ENCODE results near the gene PHYHIPL. TPM values are rescaled to one million over a fixed set of nuclear protein-coding genes. Genes with fewer than 3 reads are reported as not detected.

The PHYHIPL gene
- total RNA-seq, 2 donors from 2014 or later, result 0.44 to 0.68 TPM

GRCh38 chr10:59270492-59270891 is 94.0 kb downstream of the PHYHIPL start:
- Mint-ChIP-seq H3K27me3 (ENCODE audit: insufficient read depth) (no peaks in the 10 kb centered on the region), H3K4me3 (no peak overlapping the region), H3K36me3 (ENCODE audit: low read depth) (no peaks in the 10 kb centered on the region), H3K9me3 (no peaks in the 10 kb centered on the region), H3K4me1 (no peaks in the 10 kb centered on the region), H3K27ac (no peak overlapping the region)
- no peaks in the 10 kb centered on the region for H3K4me1 ChIP-seq (ENCODE audit: control insufficient read depth, insufficient read depth, low read length)
- H3K9ac ChIP-seq (ENCODE audit: extremely low read depth, low read length, poor library complexity, severe bottlenecking), result no peak overlapping the region
- no peak for DNase-seq
- TF ChIP-seq CTCF (conservative IDR thresholded peaks at IDR 0.05), result no peak
- 94 to 95% methylated on average over 3 of the region's 3 CpGs for WGBS, 2 experiments (ENCODE audit: insufficient coverage in 1 of 2, insufficient read length in 1 of 2)
- no peaks in the 10 kb centered on the region for H3K9me3 ChIP-seq (ENCODE audit: control insufficient read depth, low read length)
- no peak overlapping the region for H3K4me3 ChIP-seq (ENCODE audit: low read length)
- H3K36me3 ChIP-seq (ENCODE audit: control insufficient read depth, insufficient read depth, low read length), result peaks cover 34% of the 10 kb centered on the region
- H3K27ac ChIP-seq (ENCODE audit: low read depth, low read length), result no peak overlapping the region
- H3K27me3 ChIP-seq (ENCODE audit: control insufficient read depth, insufficient read depth, low read length, poor library complexity, severe bottlenecking), result no peaks in the 10 kb centered on the region

- no peak overlapping the region for H3K4me3 Mint-ChIP-seq
- TF ChIP-seq CTCF (conservative IDR thresholded peaks at IDR 0.05), result no peak
These were observed 94.7 kb downstream of the PHYHIPL start for GRCh38 chr10:59271160-59271559.

GRCh38 chr10:59272061-59272460 is 95.6 kb downstream of the PHYHIPL start:
- Histone ChIP-seq H3K9ac (ENCODE audit: extremely low read depth, low read length, poor library complexity, severe bottlenecking) (no peak overlapping the region), H3K27me3 (ENCODE audit: control insufficient read depth, insufficient read depth, low read length, poor library complexity, severe bottlenecking) (no peaks in the 10 kb centered on the region), H3K36me3 (ENCODE audit: control insufficient read depth, insufficient read depth, low read length) (peaks cover 26% of the 10 kb centered on the region), H3K4me3 (ENCODE audit: low read length) (no peak overlapping the region), H3K4me1 (ENCODE audit: control insufficient read depth, insufficient read depth, low read length) (no peaks in the 10 kb centered on the region), H3K9me3 (ENCODE audit: control insufficient read depth, low read length) (no peaks in the 10 kb centered on the region), H3K27ac (ENCODE audit: low read depth, low read length) (no peak overlapping the region)
- Mint-ChIP-seq H3K4me1 (no peaks in the 10 kb centered on the region), H3K27me3 (ENCODE audit: insufficient read depth) (no peaks in the 10 kb centered on the region), H3K27ac (no peak overlapping the region), H3K4me3 (no peak overlapping the region), H3K9me3 (no peaks in the 10 kb centered on the region), H3K36me3 (ENCODE audit: low read depth) (no peaks in the 10 kb centered on the region)
- no peak for TF ChIP-seq CTCF (conservative IDR thresholded peaks at IDR 0.05)
- DNase-seq, result no peak

More at GRCh38 chr10:59271160-59271559, 94.7 kb downstream of the PHYHIPL start:
- H3K4me1 Mint-ChIP-seq, result no peaks in the 10 kb centered on the region
- no peaks in the 10 kb centered on the region for H3K9me3 Mint-ChIP-seq
- H3K27ac Mint-ChIP-seq, result no peak overlapping the region
- H3K4me1 ChIP-seq (ENCODE audit: control insufficient read depth, insufficient read depth, low read length), result no peaks in the 10 kb centered on the region
- DNase-seq, result no peak
- no peaks in the 10 kb centered on the region for H3K9me3 ChIP-seq (ENCODE audit: control insufficient read depth, low read length)
- H3K27me3 Mint-ChIP-seq (ENCODE audit: insufficient read depth), result no peaks in the 10 kb centered on the region
- H3K36me3 Mint-ChIP-seq (ENCODE audit: low read depth), result no peaks in the 10 kb centered on the region
- H3K9ac ChIP-seq (ENCODE audit: extremely low read depth, low read length, poor library complexity, severe bottlenecking), result no peak overlapping the region
- WGBS, 2 experiments (ENCODE audit: insufficient coverage in 1 of 2, insufficient read length in 1 of 2), result 88 to 90% methylated on average over 4 of the region's 4 CpGs
- no peak overlapping the region for H3K4me3 ChIP-seq (ENCODE audit: low read length)
- H3K27me3 ChIP-seq (ENCODE audit: control insufficient read depth, insufficient read depth, low read length, poor library complexity, severe bottlenecking), result no peaks in the 10 kb centered on the region
- H3K27ac ChIP-seq (ENCODE audit: low read depth, low read length), result no peak overlapping the region
- peaks cover 28% of the 10 kb centered on the region for H3K36me3 ChIP-seq (ENCODE audit: control insufficient read depth, insufficient read depth, low read length)
